Hematopoietic multipotent progenitor cell treated with erythropoietin and hydrocortisone succinate and interleukin-3 and kit ligand, for 15 days (in vitro differentiated cells): ENCODE measurements around the gene TTC27.
A peak's percentile ranks its signal among the peaks of the same experiment; 100 is the strongest.

Experiments used
- DNase-seq: peaks from one replicate; pipeline ENCODE4 v3.0.0-alpha.2; 2015; ENCODE audit warnings: low spot score

Gene TTC27

DNA sequence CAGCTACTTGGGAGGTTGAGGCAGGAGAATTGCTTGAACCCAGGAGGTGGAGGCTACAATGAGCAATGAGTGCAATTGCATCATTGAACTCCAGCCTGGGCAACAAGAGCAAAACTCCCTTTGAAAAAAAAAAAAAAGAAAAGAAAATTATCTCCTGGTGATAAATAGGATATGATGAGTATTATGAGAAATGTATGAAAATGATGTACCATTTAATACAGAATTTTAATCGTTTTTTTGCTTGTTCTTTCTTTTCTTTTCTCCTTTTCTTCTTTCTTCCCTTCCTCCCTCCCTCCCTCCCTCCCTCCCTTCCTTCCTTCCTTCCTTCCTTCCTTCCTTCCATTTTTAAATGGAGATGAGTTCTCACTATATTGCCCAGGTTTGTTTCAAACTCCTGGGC, 40.4 kb downstream of the TTC27 start:
- DNase-seq = no peak

DNA sequence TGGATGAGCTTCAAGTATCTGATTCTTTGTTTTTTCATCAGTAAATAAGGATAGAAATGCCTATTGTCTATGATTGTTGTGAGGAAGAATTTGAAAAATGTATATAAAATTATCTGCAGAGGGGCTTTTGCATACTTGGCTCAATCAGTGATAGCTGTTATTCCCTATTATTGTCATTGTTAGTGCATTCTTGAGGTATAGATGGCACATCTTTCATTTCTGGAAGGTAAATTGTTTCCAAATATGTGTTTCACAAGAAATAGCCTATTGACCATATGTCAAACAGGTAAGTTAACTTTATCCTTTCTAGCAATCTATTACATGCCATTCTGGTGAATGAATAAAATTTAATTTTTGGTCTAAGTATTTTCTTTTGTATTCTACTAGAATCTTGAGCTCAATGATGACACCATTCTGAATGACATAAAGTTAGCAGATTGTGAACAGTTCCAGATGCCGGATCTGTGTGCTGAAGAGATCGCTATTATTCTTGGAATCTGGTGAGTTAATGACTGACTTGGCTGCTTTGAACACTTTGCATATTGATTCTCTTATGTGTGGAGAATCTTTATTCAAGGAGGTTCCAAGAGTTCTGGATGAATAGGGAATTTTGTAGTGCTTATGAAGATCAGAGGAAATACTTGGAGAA, 44.2 kb downstream of the TTC27 start:
- DNase-seq = no peak

DNA sequence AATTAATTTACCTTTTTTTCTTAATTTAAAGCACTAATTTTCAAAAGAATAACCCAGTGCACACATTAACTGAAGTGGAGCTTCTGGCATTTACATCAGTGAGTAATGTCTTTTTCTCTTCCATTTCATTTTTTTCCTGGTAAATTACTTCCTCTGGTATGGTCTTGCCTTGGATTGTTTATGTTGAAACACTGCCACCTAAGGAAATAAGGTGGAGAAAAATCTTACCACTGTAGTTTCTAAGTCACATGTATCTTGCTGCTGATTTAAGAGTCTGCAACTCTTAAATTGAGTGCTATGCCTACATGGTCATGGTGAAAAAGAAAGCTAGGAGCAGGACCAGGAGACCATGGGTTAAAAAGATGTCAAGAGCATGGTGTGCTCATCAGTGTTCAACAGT, 51.0 kb downstream of the TTC27 start:
- no peak for DNase-seq

DNA sequence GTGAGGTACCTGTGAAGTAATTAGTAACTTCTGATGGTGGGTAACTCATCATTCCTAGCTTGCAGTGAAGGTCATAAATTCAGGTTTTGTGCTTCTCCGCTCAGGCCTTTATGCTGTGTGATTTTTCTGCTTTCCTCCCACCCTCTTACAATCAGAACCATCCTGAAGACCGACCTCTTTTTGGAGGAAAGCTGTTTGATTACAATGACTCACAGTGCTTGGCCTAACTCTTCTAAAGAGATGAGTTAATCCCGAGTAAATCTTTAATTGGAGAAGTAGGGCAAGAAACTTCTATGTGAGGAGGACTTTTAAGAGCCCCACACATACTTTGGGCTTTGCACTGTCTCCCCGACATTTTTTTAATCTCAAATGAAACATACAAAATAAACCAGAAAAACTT, 53.1 kb downstream of the TTC27 start:
- no peak for DNase-seq

DNA sequence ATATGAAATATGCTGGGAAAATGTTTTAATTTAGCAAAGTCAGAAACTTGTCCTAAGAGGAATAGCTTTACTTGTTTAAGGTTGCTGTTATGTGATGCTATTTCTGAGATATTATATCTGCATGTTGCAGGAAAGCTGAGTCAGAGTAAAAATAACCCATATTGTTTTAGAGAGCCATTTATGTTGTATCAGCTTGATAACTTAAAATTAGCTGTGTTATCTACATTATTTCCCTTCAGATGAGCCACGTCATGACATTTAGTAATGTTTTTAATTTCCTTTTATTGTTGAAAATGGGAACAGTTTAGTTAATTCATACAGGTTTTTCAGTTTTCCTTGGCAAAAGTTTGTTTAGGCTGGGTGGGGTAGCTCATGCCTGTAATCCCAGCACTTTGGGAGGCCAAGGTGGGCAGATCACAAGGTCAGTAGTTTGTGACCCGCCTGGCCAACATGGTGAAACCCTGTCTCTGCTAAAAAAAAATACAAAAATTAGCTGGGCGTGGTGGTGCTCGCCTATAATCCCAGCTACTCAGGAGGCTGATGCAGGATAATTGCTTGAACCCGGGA, 55.8 kb downstream of the TTC27 start:
- no peak for DNase-seq

DNA sequence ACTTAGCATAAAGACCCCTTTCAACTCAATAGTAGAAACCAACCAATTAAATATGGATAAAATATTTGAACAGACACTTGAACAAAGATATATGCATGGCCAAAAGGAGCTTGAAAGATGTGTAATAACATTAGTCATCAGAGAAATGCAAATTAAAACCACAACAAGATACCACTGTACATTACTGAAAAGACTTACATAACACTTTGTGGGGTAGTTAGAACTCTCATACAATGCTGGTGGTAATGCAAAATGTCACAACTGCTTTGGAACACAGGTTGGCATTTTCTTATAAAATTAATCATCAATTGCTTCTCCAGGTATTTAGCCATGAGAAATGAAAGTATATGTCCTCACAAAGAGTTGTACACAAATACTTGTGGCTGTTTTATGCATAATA, 60.7 kb downstream of the TTC27 start:
- DNase-seq = no peak

DNA sequence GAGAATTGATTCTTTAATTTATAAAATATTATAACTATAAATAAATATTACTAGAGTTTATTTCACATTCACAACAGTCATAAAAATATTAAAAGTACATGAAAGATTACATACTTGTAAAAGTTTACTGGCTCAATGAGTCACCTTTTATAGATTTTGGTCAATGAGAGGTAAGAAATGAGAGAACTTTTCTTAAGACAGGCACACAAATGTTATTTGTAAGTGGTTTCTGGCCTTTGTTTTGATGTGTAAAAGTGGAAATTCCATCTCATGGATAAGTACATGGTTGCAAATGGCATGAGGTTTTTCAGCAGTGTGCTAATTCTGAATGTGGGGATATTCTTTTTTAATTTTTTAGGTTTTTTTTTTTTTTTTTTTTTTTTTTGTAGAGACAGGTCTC, 63.8 kb downstream of the TTC27 start:
- no peak for DNase-seq

DNA sequence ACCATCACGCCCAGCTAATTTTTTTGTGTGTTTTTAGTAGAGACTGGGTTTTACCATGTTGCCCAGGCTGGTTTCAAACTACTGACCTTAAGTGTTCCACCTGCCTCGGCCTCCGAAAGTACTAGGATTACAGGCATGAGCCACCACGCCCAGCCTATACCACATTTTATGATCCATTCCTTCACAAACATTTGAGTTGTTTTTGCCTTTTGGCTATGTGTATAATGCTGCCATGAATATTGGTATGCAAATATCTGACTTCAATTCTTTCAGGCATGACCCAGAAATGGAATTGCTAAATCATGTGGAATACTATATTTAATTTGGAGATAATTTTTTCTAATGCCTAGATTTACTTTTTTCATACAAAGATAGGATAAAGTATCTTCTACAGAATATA, 68.6 kb downstream of the TTC27 start:
- no peak for DNase-seq

DNA sequence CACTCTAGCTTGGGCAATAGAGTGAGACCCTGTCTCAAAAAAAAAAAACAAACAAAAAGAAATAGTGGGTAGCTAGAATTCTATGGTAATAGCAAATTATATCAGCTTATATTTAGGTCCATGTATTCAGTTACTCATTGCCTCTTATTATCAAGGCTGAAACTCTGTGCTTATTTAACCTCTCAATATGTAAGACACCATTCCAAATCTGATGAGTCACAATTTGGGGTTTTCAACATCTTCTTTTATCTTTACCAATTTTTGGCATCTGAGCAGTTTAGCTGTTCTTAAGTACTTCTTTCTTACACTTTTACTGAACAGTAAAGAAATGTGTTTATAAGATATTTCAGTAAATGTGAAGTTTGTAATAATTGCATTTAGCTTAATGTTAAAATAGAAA, 69.3 kb downstream of the TTC27 start:
- DNase-seq = peak; percentile 16

DNA sequence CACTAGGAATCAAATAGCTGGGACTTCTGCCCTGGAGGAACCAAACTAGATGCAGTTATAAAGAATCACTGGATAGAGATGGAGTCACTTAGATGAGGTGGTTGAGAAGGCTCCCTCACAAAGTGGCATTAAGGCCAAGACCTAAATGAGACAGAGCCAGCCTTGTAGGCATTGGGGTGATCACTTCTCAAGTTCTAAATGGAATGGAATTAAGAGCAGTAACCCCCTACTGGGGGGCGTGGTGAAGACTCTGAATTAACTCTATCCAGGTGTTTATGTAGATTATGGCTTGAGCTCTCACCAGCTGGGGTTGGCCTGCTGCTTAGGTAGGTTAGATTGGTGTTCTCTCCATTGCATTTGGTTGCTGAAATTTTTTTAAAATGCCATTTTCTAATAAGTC, 71.3 kb downstream of the TTC27 start:
- DNase-seq = no peak

DNA sequence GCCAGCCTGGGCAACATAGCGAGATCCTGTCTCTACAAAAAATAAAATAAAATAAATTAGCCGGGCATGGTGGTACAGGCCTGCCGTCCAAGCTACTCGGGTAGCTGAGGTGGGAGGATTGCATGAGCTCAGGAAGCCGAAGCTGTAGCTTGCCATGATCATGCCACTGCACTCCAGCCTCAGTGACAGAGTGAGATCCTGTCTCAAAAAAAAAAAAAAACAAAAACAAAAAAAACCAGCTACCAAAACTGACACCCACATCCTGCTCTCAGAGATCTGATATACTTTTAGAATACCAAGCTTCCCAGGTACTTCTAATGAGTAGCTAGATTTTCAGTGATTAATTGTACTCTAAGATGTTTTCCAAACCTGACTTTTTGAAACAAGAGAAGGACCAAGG, 74.0 kb downstream of the TTC27 start:
- no peak for DNase-seq

DNA sequence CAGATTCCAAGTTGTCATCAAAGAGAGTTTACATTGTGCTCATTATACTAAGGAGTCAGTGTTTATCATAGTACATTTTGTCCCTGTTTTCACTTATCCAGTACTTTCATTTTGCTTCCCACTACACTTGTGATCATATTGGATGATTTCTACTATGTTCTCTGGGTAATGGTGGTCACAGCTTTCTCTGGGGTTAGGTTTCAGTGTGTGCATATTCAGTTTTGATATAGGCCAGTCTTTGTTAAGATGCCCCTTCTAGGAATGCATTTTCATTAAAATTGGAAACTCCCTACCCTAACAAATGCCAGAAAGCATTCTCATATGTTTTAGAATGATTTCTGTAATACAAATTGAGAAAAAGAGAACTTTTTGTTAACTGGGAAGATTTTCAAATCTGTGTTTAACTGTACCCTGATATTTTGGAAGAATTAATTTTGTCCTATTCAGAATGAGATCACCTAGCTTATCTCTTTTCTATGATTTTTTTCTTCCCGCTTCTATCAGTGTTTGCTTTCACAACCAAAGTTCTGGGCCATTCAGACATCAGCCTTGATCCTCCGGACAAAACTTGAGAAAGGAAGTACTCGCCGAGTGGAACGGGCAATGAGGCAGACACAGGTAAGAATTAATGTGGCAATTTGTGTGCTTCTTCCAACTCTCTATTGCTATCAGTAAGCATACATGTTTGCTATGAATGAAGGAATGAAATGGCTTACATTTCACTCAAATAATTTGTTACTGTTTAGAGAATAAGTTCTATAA, 74.6 kb downstream of the TTC27 start:
- DNase-seq = no peak

DNA sequence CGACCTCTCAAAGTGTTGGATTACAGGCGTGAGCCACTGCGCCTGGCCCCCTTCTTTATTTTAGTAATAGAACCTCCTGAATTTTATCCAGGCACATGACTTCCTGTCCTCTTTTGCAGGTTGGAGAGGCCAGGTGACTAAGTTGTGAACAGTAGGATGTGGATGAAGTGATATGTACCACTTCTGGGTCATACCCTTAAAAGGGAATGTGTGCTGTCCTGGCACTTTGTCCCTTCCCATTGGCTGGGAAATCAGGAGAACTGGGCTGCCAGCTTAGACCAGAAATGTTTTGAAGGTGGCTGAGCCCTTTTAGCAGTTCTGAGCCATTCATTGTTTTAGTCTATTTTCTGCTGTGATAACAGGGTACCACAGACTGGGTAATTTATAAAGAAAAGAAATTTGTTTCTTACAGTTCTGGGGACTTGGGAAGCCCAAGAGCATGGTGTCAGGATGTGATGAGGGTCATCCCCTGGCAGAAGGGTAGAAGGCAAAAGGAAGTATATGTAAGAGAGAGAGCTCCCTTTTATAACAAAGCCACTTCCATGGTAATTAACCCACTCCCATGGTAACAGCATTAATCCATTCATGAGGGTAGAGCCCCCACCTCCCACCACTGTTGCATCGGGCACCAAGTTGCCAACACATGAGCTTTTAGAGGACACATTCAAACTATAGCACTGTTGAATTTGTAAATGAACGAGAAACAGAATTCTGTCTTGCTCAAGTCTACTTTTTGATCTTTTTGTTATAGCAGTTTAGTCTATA, 79.1 kb downstream of the TTC27 start:
- no peak for DNase-seq

DNA sequence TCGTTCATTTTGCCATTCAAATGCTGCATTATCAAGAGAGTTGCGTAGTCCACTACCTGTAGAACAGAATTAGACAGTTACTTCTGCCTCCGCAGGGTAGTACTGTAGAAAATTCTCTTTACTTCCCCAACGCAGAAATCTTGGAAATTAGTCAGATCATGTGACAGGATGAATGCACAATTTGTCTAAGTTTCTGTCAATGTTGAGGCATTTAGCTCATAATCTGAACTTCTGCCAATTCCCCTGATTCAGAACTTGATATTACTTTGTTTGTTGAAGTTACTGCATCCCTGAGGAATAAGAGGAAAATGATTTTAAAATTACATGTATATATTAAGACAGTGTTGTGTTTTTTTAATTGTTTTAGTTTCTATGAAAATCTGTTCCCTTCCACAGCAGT, 83.4 kb downstream of the TTC27 start:
- no peak for DNase-seq

DNA sequence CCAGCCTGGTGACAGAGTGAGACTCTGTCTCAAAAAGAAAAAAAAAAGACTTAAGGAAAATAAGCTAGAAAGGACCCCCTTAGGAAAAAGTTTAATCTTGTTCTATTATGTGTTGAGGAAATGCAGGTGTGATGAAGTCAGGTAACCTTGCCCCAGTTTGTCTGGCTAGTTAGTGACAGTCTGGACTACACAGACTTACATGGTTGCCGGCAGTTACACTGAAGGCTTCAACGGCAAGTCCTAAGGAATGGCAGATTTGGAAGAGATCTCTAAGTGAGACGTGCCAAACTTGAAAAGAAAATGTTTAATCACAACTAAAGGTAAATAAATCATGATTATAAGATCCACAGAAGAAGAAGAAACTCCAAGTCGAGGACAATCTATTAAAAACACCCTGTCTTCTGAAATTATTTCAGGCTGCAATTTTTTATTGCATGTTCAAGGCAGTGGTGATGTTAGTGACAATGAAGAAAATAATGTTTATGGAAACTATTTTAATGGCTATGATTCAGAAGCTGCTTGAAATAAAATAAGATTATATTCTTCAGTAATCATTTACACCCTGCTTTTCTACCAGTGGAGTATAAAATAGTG, 84.2 kb downstream of the TTC27 start:
- no peak for DNase-seq

DNA sequence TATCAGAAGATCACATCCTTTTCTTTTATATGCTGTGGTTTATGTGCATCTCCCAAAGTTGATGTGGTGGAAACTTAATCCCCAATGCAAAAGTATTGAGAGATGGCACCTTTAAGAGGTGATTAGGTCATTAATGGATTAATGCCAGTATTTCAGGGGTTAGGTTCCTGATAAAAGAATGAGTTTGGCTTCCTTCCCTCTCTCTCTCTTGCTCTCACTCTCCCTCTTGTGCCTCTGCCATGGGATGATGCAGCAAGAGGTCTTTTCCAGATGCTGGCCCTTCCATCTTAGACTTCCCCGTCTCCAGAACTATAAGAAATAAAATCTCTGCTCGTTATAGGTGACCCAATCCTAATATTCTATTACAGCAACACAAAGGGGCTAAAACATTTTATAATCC, 85.0 kb downstream of the TTC27 start:
- DNase-seq = peak; percentile 45

DNA sequence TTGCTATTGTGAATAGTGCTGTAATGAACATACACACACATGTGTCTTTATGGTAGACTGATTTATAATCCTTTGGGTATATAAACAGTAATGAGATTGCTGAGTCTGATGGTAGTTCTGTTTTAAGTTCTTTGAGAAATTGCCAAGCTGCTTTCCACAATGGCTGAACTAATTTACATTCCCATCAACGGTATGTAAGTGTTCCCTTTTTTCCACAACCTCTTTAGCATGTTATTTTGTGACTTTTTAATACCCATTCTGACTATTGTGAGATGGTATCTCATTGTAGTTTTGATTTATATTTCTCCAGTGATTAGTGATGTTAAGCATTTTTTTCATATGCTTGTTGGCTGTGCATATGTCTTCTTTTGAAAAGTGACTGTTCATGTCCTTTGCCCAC, 86.7 kb downstream of the TTC27 start:
- DNase-seq = no peak

DNA sequence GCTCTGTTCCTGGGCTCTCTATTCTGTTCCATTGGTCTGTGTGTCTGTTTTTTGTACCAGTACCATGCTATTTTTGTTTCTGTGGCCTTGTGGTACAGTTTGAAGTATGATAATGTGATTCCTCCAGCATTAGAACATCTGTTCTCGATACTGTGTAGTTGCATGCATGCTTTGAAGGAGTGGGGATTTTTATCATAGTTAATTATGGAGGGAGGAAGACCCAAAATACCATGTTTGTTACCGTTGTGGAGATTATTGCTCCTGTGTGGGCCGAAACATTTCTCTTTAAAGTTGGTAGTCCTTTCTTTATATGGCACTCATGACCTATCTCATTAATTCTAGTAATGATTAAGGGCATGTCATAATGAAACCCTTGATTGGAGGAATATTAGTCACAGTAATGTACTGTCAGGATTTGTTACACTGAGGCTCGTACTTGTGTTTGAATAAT, 87.6 kb downstream of the TTC27 start:
- no peak for DNase-seq

DNA sequence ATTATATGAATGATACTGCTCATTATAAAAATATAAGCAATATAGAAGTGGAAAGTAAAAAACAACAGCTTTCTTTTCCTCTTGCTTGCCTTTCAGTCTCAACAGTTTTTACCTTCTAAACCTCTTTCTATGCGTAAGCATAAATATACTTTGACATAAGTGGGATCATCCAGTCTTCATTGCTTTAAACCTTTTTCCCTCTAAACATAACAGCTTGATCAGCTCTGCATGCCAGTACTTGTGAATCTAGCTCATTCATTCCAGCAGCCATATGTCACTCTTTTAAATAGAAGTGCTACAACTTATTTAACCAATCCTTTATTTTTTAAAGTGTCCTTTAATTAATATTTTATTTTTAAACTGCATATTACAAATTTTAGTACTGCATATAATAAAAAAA, 88.1 kb downstream of the TTC27 start:
- no peak for DNase-seq

DNA sequence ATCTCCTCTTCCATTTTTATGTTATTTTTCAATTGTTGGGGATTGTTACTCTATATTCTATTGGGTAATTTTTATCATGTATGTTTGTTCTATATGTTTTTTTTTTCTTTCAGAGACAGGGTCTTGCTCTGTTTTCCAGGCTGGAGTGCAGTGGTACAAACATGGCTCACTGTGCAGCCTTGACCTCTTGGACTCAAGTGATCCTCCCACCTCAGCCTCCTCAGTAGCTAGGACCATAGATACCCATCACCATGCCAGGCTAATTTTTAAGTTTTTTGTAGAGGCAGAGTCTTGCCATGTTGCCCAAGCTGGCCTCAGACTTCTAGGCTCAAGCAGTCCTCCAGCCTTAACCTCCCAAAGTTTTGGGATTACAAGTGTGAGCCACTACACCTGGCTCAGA, 88.7 kb downstream of the TTC27 start:
- DNase-seq = no peak

DNA sequence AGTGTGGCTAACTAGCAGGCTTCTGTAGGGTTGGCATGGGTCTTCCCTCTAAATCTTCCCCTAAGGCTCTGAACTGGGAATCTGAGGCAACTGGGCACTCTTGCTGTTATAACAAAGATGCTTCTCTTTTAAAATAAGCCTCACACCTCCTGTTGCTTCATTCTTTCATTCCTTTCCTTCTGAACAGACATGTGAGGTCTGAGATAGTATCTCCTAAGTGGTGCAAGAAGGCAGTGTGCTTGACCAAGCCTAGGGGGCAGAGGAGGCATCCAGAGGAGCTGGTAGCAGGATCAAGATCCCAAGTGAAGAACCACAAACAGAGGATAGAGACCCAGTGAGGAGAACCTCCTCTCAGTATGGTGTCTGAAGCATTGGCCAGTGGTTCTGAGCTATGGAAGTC, 90.9 kb downstream of the TTC27 start:
- no peak for DNase-seq

DNA sequence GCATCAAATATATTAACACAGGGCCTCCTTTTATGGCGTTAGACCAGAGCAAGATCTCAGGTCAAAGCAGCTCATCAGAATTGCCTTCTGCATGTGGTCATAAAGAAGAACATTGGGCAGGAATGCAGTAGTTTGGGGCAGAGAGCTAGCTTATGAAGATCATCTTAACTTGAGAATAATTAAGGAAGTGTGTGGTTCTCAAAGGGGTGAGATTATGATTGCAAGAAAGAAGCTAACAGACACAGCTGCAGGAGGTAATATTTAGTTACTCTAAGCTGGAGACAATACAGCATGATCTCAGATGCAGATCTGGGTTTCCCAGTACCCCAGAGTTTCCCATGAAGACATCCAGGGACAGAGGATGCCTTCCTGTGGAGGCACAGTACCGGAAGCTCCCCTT, 91.6 kb downstream of the TTC27 start:
- no peak for DNase-seq
